ENCODE results near the gene CTTN. TPM values are rescaled to one million over a fixed set of nuclear protein-coding genes. Genes with fewer than 3 reads are reported as not detected.

CTTN gene
- total RNA-seq, 1 experiment from 2014 or later: 503 TPM

DNA sequence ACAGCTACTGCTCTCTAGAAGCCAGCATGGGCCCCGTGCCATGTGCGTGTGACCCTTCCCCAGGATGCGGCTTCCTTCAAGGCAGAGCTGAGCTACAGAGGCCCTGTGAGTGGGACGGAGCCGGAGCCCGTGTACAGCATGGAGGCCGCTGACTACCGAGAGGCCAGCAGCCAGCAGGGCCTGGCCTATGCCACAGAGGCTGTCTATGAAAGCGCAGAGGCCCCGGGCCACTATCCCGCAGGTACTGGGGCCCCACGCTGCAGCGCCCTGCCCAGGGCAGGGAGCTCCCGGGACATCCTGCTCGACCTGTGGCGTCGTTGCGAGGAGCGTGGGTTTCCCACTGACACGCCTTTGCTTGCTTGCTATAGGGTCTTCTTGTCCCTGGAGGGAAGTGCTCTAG, 34.7 kb downstream of the CTTN start:
- no peaks in the 10 kb centered on the region for H3K4me1 ChIP-seq (ENCODE audit: control insufficient read depth, insufficient read depth, low read length)
- POLR2A ChIA-PET: no interaction called here
- H3K9me3 ChIP-seq (ENCODE audit: control insufficient read depth, insufficient read depth, low read depth, low read length): no peaks in the 10 kb centered on the region
- H3K36me3 ChIP-seq (ENCODE audit: control insufficient read depth, insufficient read depth, low read length): peaks cover 16% of the 10 kb centered on the region; the same call in 1 of the 2 replicates
- intact Hi-C loops (cut with micrococcal nuclease; ENCODE audit: unreplicated experiment) (no loop called here), in situ Hi-C loops (cut with HindIII; ENCODE audit: low pct_unique_long_range_greater_than_20kb, low sequenced_read_pairs) (no loop called here)
- no peak overlapping the region for H3K4me3 ChIP-seq (ENCODE audit: low read depth in 2 of 2, low read length in 2 of 2)
- H3K27me3 ChIP-seq (ENCODE audit: control insufficient read depth, insufficient read depth, low read length): no peaks in the 10 kb centered on the region
- H3K27ac ChIP-seq (ENCODE audit: low read length): no peak overlapping the region
- no peak for ATAC-seq
- no peak for DNase-seq (ENCODE audit: low read depth, low spot score)
- BruUV-seq (replicated peaks): no TSS peak
- TF ChIP-seq, protein P1, sequence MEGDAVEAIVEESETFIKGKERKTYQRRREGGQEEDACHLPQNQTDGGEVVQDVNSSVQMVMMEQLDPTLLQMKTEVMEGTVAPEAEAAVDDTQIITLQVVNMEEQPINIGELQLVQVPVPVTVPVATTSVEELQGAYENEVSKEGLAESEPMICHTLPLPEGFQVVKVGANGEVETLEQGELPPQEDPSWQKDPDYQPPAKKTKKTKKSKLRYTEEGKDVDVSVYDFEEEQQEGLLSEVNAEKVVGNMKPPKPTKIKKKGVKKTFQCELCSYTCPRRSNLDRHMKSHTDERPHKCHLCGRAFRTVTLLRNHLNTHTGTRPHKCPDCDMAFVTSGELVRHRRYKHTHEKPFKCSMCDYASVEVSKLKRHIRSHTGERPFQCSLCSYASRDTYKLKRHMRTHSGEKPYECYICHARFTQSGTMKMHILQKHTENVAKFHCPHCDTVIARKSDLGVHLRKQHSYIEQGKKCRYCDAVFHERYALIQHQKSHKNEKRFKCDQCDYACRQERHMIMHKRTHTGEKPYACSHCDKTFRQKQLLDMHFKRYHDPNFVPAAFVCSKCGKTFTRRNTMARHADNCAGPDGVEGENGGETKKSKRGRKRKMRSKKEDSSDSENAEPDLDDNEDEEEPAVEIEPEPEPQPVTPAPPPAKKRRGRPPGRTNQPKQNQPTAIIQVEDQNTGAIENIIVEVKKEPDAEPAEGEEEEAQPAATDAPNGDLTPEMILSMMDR (IDR thresholded peaks at IDR 0.05): no peak
- TF ChIP-seq, protein P2, sequence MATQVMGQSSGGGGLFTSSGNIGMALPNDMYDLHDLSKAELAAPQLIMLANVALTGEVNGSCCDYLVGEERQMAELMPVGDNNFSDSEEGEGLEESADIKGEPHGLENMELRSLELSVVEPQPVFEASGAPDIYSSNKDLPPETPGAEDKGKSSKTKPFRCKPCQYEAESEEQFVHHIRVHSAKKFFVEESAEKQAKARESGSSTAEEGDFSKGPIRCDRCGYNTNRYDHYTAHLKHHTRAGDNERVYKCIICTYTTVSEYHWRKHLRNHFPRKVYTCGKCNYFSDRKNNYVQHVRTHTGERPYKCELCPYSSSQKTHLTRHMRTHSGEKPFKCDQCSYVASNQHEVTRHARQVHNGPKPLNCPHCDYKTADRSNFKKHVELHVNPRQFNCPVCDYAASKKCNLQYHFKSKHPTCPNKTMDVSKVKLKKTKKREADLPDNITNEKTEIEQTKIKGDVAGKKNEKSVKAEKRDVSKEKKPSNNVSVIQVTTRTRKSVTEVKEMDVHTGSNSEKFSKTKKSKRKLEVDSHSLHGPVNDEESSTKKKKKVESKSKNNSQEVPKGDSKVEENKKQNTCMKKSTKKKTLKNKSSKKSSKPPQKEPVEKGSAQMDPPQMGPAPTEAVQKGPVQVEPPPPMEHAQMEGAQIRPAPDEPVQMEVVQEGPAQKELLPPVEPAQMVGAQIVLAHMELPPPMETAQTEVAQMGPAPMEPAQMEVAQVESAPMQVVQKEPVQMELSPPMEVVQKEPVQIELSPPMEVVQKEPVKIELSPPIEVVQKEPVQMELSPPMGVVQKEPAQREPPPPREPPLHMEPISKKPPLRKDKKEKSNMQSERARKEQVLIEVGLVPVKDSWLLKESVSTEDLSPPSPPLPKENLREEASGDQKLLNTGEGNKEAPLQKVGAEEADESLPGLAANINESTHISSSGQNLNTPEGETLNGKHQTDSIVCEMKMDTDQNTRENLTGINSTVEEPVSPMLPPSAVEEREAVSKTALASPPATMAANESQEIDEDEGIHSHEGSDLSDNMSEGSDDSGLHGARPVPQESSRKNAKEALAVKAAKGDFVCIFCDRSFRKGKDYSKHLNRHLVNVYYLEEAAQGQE (IDR thresholded peaks at IDR 0.05; ENCODE audit: insufficient read depth in 1 of 2, low read depth in 2 of 2, low read length in 1 of 2): no peak
- no peak for TF ChIP-seq POLR2AphosphoS5 (IDR thresholded peaks at IDR 0.05; ENCODE audit: low read depth, low read length)
- no peak for TF ChIP-seq SIN3A (IDR thresholded peaks at IDR 0.05; ENCODE audit: borderline replicate concordance, insufficient read depth, low read depth, low read length)
- TF ChIP-seq TCF7L2 (IDR thresholded peaks at IDR 0.05; ENCODE audit: low read depth, low read length): no peak
- CTCF ChIA-PET: no interaction called here

DNA sequence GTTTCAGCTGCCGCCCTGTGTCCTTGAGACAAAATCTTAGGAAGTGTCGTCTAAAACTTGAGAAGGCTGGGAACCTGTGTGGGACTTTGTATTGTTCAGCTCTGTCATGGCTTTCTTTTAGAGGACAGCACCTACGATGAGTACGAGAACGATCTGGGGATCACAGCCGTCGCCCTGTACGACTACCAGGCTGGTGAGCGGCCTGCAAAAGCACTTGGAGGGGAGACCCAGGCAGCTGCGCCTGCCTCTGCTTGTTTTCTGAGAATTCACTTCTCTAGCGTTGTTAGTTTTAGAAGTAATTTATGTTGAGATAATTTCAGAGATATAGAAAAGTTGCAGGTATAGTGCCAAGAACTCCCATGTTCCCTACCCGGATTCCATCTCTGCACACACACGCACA, 35.2 kb downstream of the CTTN start:
- Histone ChIP-seq H3K4me3 (ENCODE audit: low read depth in 2 of 2, low read length in 2 of 2) (no peak overlapping the region), H3K9me3 (ENCODE audit: control insufficient read depth, insufficient read depth, low read depth, low read length) (no peaks in the 10 kb centered on the region), H3K27me3 (ENCODE audit: control insufficient read depth, insufficient read depth, low read length) (no peaks in the 10 kb centered on the region), H3K4me1 (ENCODE audit: control insufficient read depth, insufficient read depth, low read length) (no peaks in the 10 kb centered on the region), H3K36me3 (ENCODE audit: control insufficient read depth, insufficient read depth, low read length) (peaks cover 16% of the 10 kb centered on the region; the same call in 1 of the 2 replicates), H3K27ac (ENCODE audit: low read length) (no peak overlapping the region)
- in situ Hi-C loops (cut with HindIII; ENCODE audit: low pct_unique_long_range_greater_than_20kb, low sequenced_read_pairs) (no loop called here), intact Hi-C loops (cut with micrococcal nuclease; ENCODE audit: unreplicated experiment) (no loop called here)
- BruUV-seq (replicated peaks): no TSS peak
- CTCF ChIA-PET: no interaction called here
- no peak for DNase-seq (ENCODE audit: low read depth, low spot score)
- POLR2A ChIA-PET: no interaction called here
- ATAC-seq: no peak
- TF ChIP-seq, protein P1 (IDR thresholded peaks at IDR 0.05): no peak
- TF ChIP-seq, protein P2 (IDR thresholded peaks at IDR 0.05; ENCODE audit: insufficient read depth in 1 of 2, low read depth in 2 of 2, low read length in 1 of 2): no peak
- no peak for TF ChIP-seq POLR2AphosphoS5 (IDR thresholded peaks at IDR 0.05; ENCODE audit: low read depth, low read length)
- no peak for TF ChIP-seq TCF7L2 (IDR thresholded peaks at IDR 0.05; ENCODE audit: low read depth, low read length)
- TF ChIP-seq SIN3A (IDR thresholded peaks at IDR 0.05; ENCODE audit: borderline replicate concordance, insufficient read depth, low read depth, low read length): no peak

All from Panc1 (cell line).